Posterior cingulate gyrus (tissue), 11 donors: Measurements from ENCODE around the gene FRMPD1.

Source experiments
- DNase-seq, 10 donors: peaks; one replicate each; pipeline versions ENCODE4 v3.0.0 to v3.0.0-alpha.2; 2020 to 2021; ENCODE audit warnings: mixed read lengths in 3 of 10
- intact Hi-C: fragments of 100-400 bp; cut with DNase I; formaldehyde crosslinking; loops from one replicate; pipeline ENCODE4 v1.15.1; 2023

Gene FRMPD1

DNA sequence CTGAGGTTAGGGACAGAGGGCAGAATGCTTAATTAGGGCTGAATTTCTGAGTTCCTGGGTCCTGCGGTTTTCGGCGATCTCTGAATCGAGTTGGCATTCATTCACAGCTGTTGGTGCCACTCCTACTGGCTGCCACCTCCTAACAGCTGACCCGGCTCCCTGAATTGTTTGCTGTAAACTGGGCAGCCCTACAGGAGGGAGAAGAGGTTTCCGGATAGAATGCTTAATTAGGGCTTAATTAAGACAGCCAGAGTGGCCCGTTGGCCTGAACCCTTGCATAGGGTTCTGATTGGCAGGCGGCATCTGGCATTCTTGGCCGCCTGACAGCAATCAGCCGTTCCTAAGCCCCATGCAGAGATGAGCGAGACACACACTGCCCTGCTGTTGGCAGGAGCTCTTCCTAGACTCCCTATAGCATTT, 25.7 kb downstream of the FRMPD1 start:
- intact Hi-C loops: loop anchor here (10.0 kb wide), 1 partner anchor 58 kb away; no protein-coding TSS in a partner anchor
- peak; percentile 21 to 88 (median 54) for DNase-seq

- no peak for DNase-seq
- intact Hi-C loops: loop anchor here (10.0 kb wide), 1 partner anchor 57 kb away; no protein-coding TSS in a partner anchor
These were observed 26.7 kb downstream of the FRMPD1 start for GRCh38 chr9:37677435-37677834.

- intact Hi-C loops: loop anchor here (10.0 kb wide), 1 partner anchor 56 kb away; no protein-coding TSS in a partner anchor
- DNase-seq: no peak
These were observed 28.1 kb downstream of the FRMPD1 start for GRCh38 chr9:37678789-37679273.

- DNase-seq: no peak
- intact Hi-C loops: loop anchor here (10.0 kb wide), 2 partner anchors 55 to 65 kb away; no protein-coding TSS in a partner anchor
These were observed 29.1 kb downstream of the FRMPD1 start for GRCh38 chr9:37679649-37680402.

DNA sequence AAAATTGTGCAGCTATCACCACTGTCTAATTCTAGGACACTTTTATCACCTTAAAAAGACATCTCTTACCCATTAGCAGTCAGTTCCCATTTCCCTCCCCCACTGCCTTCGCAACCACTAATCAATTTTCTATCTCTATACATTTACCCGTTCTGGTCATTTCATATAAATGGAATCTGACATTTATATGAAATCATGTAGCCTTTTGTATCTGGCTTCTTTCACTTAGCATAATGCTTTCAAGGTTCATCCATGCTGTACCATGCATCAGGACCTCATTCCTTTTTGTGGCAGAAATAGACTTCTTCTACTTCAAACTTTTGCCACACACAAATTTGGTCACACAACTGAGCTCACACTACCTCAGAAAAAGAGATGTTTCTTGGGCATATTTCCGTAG, 32.2 kb downstream of the FRMPD1 start:
- intact Hi-C loops: loop anchor here (10.0 kb wide), 1 partner anchor 68 kb away; no protein-coding TSS in a partner anchor
- DNase-seq: no peak

DNA sequence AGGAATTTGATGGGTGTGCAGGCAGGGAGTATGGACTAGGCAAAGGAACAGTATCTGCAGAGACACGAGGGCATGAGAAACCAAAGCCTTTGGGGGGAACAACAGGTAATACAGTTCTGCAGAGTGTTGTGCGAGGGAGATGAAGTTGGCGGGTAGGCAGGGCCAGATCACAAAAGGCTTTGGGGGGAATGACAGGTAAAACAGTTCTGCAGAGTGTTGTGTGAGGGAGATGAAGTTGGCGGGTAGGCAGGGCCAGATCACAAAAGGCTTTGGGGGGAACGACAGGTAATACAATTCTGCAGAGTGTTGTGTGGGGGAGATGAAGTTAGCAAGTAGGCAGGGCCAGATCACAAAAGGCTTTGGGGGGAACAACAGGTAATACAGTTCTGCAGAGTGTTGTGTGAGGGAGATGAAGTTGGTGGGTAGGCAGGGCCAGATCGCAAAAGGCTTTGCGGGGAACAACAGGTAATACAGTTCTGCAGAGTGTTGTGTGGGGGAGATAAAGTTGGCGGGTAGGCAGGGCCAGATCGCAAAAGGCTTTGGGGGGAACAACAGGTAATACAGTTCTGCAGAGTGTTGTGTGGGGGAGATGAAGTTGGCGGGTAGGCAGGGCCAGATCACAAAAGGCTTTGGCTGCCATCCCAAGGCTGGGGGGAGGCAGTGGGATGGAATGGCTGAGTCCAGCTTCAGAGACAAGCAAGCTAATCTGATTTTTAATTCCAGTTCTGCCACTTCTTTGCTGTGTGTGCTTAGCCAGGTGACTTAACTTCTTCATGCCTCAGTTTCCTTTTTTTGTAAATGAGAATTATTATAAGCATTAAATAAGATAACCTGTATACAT, 33.0 kb downstream of the FRMPD1 start:
- no peak for DNase-seq

DNA sequence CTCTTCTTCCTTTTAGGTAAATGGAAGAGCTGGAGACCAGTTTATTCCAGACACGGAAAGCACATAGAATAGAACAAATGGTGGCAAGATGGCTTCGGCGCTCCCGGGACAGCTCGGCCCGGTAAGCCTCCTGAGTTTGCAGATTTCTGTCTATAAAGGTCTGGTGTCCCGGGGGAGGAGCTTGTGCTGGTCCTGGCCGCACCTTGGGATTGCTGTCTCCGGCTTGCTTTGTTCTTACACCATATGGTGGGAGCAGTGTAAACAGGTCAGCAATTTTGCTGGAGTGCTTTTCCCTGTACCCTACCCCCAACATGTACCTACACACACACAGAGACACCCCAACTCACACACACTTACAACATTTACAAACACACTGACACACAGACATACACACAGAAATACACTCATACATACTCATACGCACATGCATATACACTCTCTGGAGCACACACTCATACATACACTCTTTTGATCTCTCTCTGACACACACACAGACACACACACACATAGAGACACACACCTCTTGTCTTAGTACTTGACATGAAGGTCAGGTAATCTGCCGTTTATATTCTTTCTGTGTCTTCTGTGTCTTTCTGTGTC, 42.0 kb downstream of the FRMPD1 start:
- DNase-seq: no peak
- intact Hi-C loops: no loop called here

More for the DNA sequence above, 33.0 kb downstream of the FRMPD1 start:
- intact Hi-C loops: loop anchor here (10.0 kb wide), 1 partner anchor 69 kb away; no protein-coding TSS in a partner anchor

DNA sequence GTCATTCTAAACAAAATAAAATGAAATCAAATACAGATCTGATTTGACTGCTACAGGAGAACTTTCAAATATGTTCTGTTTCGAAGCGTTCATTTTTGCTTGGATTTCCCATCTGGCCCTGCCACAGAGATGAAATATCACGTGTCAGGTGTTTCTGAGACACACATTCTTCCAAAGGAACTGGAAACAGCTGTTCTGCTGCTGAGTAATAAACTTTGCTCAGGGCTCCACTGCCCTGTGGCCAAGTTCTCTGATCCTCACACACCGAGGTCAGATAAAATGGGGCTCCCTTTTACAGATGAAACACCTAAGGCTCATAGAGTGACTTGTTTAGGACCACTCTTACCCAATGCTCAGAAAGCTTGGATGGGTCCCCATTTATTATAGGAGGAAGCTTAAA, 42.5 kb downstream of the FRMPD1 start:
- intact Hi-C loops: no loop called here
- DNase-seq: no peak

GRCh38 chr9:37694355-37694754, 43.6 kb downstream of the FRMPD1 start:
- DNase-seq: no peak

DNA sequence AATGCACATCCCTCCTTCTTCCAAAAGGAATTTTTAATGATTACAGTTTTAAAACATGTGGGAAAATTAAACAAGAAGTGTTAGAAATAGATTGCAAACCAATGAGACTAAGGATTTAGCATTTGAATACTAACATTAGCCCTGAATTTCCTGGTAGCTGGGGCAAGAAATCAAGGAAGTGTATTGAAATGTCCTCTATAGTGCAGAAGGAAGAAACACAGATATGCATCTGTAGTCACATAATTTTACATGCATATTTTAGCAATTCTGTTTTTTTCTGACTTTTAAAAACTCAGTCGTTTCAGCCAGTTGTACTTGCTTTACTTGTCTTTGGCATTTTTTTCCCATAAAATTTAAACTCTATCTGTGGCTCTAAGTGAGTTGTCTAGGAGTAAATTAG, 45.8 kb downstream of the FRMPD1 start:
- intact Hi-C loops: no loop called here
- DNase-seq: no peak

More at GRCh38 chr9:37694355-37694754, 43.6 kb downstream of the FRMPD1 start:
- intact Hi-C loops: no loop called here

DNA sequence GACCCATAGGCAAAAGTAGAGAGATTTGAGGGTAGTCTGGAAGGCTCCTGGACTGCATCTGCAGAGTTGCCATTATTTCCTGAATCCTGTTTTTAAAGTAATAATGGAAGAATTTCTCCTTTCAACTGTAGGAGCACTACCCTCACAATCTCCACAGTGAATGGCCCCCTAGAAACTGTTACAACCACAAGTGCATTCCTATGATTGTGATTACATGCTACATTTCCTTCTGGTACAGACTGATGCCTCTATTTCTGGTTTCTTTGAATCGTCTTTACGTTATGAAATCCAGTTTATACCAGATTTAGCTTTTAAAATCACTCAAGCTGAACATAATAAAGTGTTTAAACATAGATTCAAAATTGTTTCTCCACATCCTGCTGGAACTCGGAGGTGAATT, 49.4 kb downstream of the FRMPD1 start:
- intact Hi-C loops: no loop called here
- no peak for DNase-seq

GRCh38 chr9:37700900-37701299, 50.1 kb downstream of the FRMPD1 start:
- no peak for DNase-seq
- intact Hi-C loops: no loop called here

DNA sequence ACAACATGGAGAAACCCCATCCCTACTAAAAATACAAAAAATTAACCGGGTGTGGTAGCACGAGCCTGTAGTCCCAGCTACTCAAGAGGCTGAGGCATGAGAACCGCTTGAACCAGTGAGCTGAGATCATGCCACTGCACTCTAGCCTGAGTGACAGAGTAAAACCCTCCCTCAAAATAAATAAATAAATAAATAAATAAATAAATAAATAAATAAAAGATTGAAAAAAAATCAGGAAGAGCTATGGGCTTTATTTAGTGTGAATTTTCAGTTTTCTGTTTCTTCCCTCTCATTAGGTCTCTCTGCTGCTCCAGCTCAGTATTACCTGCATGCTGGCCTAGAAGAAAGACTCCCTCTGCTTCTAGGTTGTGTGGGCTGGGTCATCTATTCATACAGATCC, 55.0 kb downstream of the FRMPD1 start:
- intact Hi-C loops: no loop called here
- no peak for DNase-seq

GRCh38 chr9:37706290-37706689, 55.5 kb downstream of the FRMPD1 start:
- intact Hi-C loops: no loop called here
- DNase-seq: no peak

GRCh38 chr9:37707748-37708147, 57.0 kb downstream of the FRMPD1 start:
- DNase-seq: no peak
- intact Hi-C loops: no loop called here

DNA sequence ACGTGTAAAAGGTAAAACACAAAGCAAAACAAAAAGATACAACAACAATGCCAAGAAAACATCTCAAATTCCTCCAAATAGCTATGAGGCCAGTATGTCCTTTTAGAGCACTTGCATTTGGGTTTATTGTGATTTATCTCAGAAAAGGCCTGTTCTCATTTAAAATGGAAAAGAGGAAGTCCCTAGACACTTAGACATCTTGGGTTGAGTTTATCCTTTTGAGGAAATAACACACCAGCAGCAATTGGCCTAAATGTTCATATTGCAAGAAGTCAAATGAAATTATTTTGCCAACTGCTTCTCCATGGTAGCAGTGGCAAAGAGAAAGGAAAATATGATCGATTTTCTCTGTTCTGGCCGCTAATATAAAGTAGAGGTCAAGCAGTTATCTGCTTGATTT, 59.3 kb downstream of the FRMPD1 start:
- DNase-seq: no peak
- intact Hi-C loops: no loop called here

DNA sequence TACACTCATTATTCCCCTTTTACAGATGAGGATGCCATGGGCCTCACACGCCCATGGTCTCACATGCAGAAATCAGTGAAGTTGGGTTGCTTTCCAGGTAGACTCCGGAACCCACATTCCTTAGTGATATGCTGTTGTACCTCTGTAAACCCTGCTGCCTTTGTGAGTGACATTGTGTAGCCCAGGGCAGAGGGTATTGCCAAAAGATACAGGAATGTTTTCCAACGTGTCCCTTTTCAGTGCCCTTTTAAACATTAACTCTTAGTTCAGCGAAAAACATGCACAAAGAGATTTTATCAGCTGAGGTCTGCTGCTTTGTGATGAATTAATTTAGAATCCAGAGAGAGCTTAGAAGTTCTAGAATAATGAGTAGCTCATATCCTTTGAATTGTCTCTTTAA, 64.5 kb downstream of the FRMPD1 start:
- no peak for DNase-seq

GRCh38 chr9:37715991-37716505, 65.3 kb downstream of the FRMPD1 start:
- DNase-seq: no peak
- intact Hi-C loops: no loop called here

More for the DNA sequence above, 64.5 kb downstream of the FRMPD1 start:
- intact Hi-C loops: no loop called here

DNA sequence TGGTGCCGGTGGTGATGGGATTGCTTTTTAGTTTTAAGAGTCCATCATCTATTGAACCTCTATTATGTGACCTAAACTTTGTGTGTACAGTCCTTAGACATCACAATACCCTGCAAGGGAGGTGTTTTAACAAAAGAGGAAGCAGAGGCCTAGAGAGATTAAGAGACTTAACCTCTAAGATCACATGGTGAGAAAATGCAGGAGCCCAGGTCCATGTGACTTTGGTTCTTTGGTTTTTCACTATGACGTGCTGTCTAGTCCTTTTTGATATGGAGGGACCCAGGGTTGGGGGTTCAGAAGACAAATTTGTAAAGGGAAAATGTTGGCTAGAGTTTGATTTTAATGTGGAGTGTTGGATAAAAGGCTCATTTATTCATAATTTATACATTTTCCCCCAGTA, 68.8 kb downstream of the FRMPD1 start:
- no peak for DNase-seq
- intact Hi-C loops: no loop called here

DNA sequence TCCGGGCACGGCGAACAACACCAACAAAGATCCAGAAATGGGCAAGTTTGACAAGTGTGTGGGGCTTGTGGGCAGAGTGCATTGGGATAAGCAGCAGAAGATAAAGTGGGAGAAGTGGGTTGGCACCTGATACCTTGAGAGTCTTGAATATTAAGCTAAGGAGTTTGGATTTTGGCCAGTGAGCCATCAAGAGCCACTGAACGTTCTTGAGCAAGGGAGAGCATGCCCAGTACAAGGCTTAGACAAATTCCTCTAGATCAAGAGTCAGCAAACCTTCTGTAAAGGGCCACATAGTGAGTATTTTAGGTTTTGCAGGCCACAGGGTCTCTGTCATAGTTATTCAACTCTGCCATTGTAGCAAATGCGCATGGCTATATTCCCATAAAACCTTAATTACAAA, 76.3 kb downstream of the FRMPD1 start:
- intact Hi-C loops: no loop called here

GRCh38 chr9:37729499-37729898, 78.7 kb downstream of the FRMPD1 start:
- intact Hi-C loops: no loop called here

More for the DNA sequence above, 76.3 kb downstream of the FRMPD1 start:
- no peak for DNase-seq

More at GRCh38 chr9:37729499-37729898, 78.7 kb downstream of the FRMPD1 start:
- DNase-seq: no peak
